Measurements from ENCODE around the gene TTLL11. TPM values are rescaled to one million over a fixed set of nuclear protein-coding genes. Genes with fewer than 3 reads are reported as not detected.

The TTLL11 gene
- total and polyA plus RNA-seq, 2 of the 8 experiments (the other 6 are each of a cell fraction or from before 2014, with no cell fraction given): 0.56 to 0.80 TPM

GRCh38 chr9:121984726-121985402, 108.2 kb downstream of the TTLL11 start (continued):
- TF ChIP-seq CHD7 (IDR thresholded peaks at IDR 0.05; ENCODE audit: insufficient replicate concordance, low read length): no peak
- TF ChIP-seq GABPA (IDR thresholded peaks at IDR 0.05; ENCODE audit: borderline replicate concordance, insufficient read depth, low read length): no peak
- TF ChIP-seq SIRT6 (IDR thresholded peaks at IDR 0.05; ENCODE audit: low read length): no peak
- no peak for TF ChIP-seq RAD21 (IDR thresholded peaks at IDR 0.05 in 1 of 2, conservative IDR thresholded peaks at IDR 0.05 in 1 of 2; ENCODE audit: low read depth in 2 of 2, low read length in 2 of 2)

Data from H1 (cell line).